Trophoblast cell (in vitro differentiated cells and primary cell): ENCODE data around the gene IVNS1ABP.

ENCODE experiments used
- DNase-seq, 2 donors: peaks; one replicate each; pipeline ENCODE4 v3.0.0-alpha.2; 2016
- H2AFZ ChIP-seq: 2 replicates; pipeline ENCODE4 v1.6.1; 2013; ENCODE audit warnings: low read length, moderate library complexity, mild to moderate bottlenecking; ENCODE audit not compliant: insufficient read depth, poor library complexity
- H2AK5ac ChIP-seq: 2 replicates; pipeline ENCODE4 v1.6.1; 2013; ENCODE audit warnings: mild to moderate bottlenecking, low read length
- H2BK120ac ChIP-seq: 2 replicates; pipeline ENCODE4 v1.6.1; 2013; ENCODE audit warnings: low read length, mild to moderate bottlenecking, moderate library complexity; ENCODE audit not compliant: insufficient read depth, poor library complexity
- H2BK12ac ChIP-seq: 2 replicates; pipeline ENCODE4 v1.6.1; 2013; ENCODE audit warnings: mild to moderate bottlenecking, low read length, moderate library complexity
- H2BK5ac ChIP-seq: 2 replicates; pipeline ENCODE4 v1.6.1; 2013; ENCODE audit warnings: low read length, low read depth, moderate library complexity, mild to moderate bottlenecking; ENCODE audit not compliant: poor library complexity
- H3K14ac ChIP-seq: 2 replicates; pipeline ENCODE4 v1.6.1; 2013; ENCODE audit warnings: mild to moderate bottlenecking, low read length
- H3K18ac ChIP-seq: 2 replicates; pipeline ENCODE4 v1.6.1; 2013; ENCODE audit warnings: mild to moderate bottlenecking, low read length
- H3K23ac ChIP-seq: 2 replicates; pipeline ENCODE4 v1.6.1; 2013; ENCODE audit warnings: low read length
- H3K27ac ChIP-seq: 2 replicates; pipeline ENCODE4 v1.5.1; 2013; ENCODE audit warnings: low read depth, mild to moderate bottlenecking, inconsistent platforms, low read length, moderate library complexity
- H3K27me3 ChIP-seq: 2 replicates; pipeline ENCODE4 v1.6.1; 2013; ENCODE audit warnings: inconsistent platforms, mild to moderate bottlenecking, low read length, moderate library complexity; ENCODE audit not compliant: insufficient read depth
- H3K36me3 ChIP-seq, 2 experiments: 1 replicate in 1 of 2; 2 replicates in 1 of 2; pipeline ENCODE4 v1.6.1; 2013; ENCODE audit warnings: low read length in 2 of 2, mild to moderate bottlenecking in 2 of 2, moderate library complexity in 1 of 2; ENCODE audit not compliant: insufficient read depth in 2 of 2, control insufficient read depth in 1 of 2
- H3K4ac ChIP-seq: 2 replicates; pipeline ENCODE4 v1.6.1; 2013; ENCODE audit warnings: low read depth, mild to moderate bottlenecking, low read length, moderate library complexity
- H3K4me1 ChIP-seq, 2 experiments: 1 replicate in 1 of 2; 2 replicates in 1 of 2; pipeline ENCODE4 v1.6.1; 2013; ENCODE audit warnings: low read length in 2 of 2, mild to moderate bottlenecking in 2 of 2, moderate library complexity in 1 of 2; ENCODE audit not compliant: insufficient read depth in 2 of 2, control insufficient read depth in 1 of 2
- H3K4me2 ChIP-seq: 2 replicates; pipeline ENCODE4 v1.6.1; 2013; ENCODE audit warnings: inconsistent platforms, mild to moderate bottlenecking, low read length, moderate library complexity
- H3K4me3 ChIP-seq: 2 replicates; pipeline ENCODE4 v1.5.1; 2013; ENCODE audit warnings: mild to moderate bottlenecking, low read depth, low read length, inconsistent platforms
- H3K79me1 ChIP-seq: one replicate; pipeline ENCODE4 v1.6.1; 2013; ENCODE audit warnings: low read length
- H3K79me2 ChIP-seq: 2 replicates; pipeline ENCODE4 v1.6.1; 2013; ENCODE audit warnings: low read length, mild to moderate bottlenecking; ENCODE audit not compliant: control insufficient read depth, insufficient read depth, poor library complexity
- H3K9ac ChIP-seq: 2 replicates; pipeline ENCODE4 v1.6.1; 2013; ENCODE audit warnings: mild to moderate bottlenecking, low read length
- H3K9me3 ChIP-seq: 2 replicates; pipeline ENCODE4 v1.6.1; 2013; ENCODE audit warnings: low read depth, mild to moderate bottlenecking, control low read depth, inconsistent platforms, low read length; ENCODE audit not compliant: insufficient read depth
- H4K12ac ChIP-seq: 2 replicates; pipeline ENCODE4 v1.6.1; 2013; ENCODE audit warnings: low read depth, mild to moderate bottlenecking, low read length, moderate library complexity
- H4K8ac ChIP-seq: 2 replicates; pipeline ENCODE4 v1.6.1; 2013; ENCODE audit warnings: low read depth, mild to moderate bottlenecking, low read length, moderate library complexity
- H4K91ac ChIP-seq: one replicate; pipeline ENCODE4 v1.6.1; 2013; ENCODE audit warnings: low read depth, mild to moderate bottlenecking, low read length, moderate library complexity
- WGBS: extraction: QIAGEN DNeasy Blood & Tissue Kit; methylation state at CpG from one replicate; pipeline ENCODE4 v1.1.7; 2013; ENCODE audit warnings: missing lambda C conversion rate; ENCODE audit not compliant: insufficient read length, insufficient coverage; ENCODE audit errors: extremely low coverage; 5-methylcytosine and 5-hydroxymethylcytosine counted together

The IVNS1ABP gene

DNA sequence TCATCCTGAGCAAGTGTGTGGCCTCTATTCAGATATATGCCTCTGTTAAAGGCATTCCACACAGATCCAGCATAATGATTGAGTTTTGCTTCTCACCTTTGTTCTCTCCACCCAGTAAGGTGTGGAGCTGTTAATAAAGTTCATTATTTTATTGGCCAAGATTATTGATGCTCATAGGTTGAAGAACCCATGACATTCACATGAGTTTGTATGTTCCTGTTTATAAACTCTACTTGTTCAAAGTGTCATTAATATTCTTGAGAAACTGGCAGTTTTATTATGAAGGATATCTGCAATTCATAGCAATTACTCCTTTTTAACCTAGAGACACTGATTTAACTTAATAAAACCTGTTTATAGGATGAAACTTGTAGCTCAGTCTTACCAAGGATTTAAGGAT is 22.0 kb downstream of the IVNS1ABP start:
- Histone ChIP-seq H3K14ac (no peak overlapping the region), H3K9ac (no peak overlapping the region), H3K23ac (no peak overlapping the region), H3K18ac (no peak overlapping the region), H3K36me3 (peaks cover 5 to 23% of the 10 kb centered on the region in 2 experiments), H4K91ac (no peak overlapping the region), H3K27me3 (no peaks in the 10 kb centered on the region), H3K4me3 (no peak overlapping the region), H4K8ac (no peak overlapping the region), H3K79me2 (no peaks in the 10 kb centered on the region), H3K4me2 (no peak overlapping the region), H2AFZ (no peak overlapping the region), H2BK5ac (no peak overlapping the region), H2BK12ac (no peak overlapping the region), H3K4ac (no peak overlapping the region), H3K9me3 (no peaks in the 10 kb centered on the region), H2AK5ac (no peak overlapping the region), H4K12ac (no peak overlapping the region), H3K27ac (no peak overlapping the region), H3K4me1 (no peaks in the 10 kb centered on the region), H3K79me1 (no peaks in the 10 kb centered on the region), H2BK120ac (no peak overlapping the region)
- DNase-seq: no peak

DNA sequence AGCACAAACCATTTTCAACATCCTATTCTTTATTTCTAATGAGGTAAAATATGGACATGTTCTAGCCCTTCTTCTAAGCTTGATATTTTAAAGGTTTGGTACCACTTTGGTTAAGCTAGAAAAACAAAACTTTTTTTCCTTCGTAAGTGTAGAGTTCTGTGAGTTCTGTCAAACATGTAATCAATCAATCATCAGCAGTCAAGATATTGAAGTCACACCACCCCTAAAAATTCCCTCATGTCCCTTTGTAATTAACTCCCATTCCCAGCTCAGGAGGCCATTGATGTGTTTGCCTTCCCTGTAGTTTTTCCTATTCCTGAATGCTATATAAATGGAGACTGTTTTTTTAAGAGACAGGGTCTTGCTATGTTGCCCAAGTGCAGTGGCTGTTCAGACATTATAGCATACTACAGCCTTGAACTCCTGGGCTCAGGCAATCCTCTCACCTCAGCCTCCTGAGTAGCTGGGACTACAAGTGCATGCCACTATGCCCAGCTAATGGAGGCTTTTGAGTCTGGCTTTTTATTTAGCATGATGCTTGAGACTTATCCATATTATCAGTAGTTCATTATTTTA is 23.0 kb downstream of the IVNS1ABP start:
- WGBS: no CpG with 5 or more reads among the region's 1 CpG
- Histone ChIP-seq H2AFZ (no peak overlapping the region), H3K4me2 (no peak overlapping the region), H3K4ac (no peak overlapping the region), H3K36me3 (peaks cover 5 to 18% of the 10 kb centered on the region in 2 experiments), H3K79me2 (no peaks in the 10 kb centered on the region), H3K4me3 (no peak overlapping the region), H3K9me3 (no peaks in the 10 kb centered on the region), H4K12ac (peak overlapping the region; percentile 43), H2BK5ac (no peak overlapping the region), H3K14ac (no peak overlapping the region), H3K18ac (no peak overlapping the region), H3K23ac (no peak overlapping the region), H3K4me1 (no peaks in the 10 kb centered on the region), H3K9ac (no peak overlapping the region), H3K27me3 (no peaks in the 10 kb centered on the region), H2BK12ac (no peak overlapping the region), H4K91ac (no peak overlapping the region), H3K79me1 (no peaks in the 10 kb centered on the region), H2AK5ac (no peak overlapping the region), H3K27ac (peak overlapping the region; percentile 52), H2BK120ac (no peak overlapping the region), H4K8ac (no peak overlapping the region)
- DNase-seq: no peak

DNA sequence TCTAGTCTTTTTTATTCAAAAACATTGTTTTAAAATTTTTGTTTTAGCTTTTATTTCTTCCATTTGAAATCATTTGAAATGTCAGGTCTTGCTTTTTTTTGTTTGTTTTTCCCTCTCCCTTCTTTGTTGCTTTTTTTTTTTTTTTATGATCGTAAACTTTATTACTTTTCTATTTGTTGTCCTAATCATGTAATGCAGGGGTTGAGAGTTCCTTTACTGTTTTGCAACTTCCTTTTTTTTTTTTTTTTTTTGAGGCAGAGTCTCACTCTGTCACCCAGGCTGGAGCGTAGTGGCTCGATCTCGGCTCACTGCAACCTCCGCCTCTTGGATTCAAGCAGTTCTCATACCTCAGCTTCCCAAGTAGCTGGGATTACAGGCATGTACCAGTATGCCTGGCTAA is 24.8 kb downstream of the IVNS1ABP start:
- H3K79me2 ChIP-seq: no peaks in the 10 kb centered on the region
- H3K4me2 ChIP-seq: no peak overlapping the region
- no peaks in the 10 kb centered on the region for H3K4me1 ChIP-seq
- no peak overlapping the region for H2AK5ac ChIP-seq
- no peak overlapping the region for H3K9ac ChIP-seq
- no CpG with 5 or more reads among the region's 5 CpGs for WGBS
- H3K9me3 ChIP-seq: no peaks in the 10 kb centered on the region
- H3K27me3 ChIP-seq: no peaks in the 10 kb centered on the region
- no peak overlapping the region for H2BK5ac ChIP-seq
- peaks cover 2 to 10% of the 10 kb centered on the region in 2 experiments for H3K36me3 ChIP-seq
- H2AFZ ChIP-seq: no peak overlapping the region
- no peak overlapping the region for H4K91ac ChIP-seq
- H3K27ac ChIP-seq: no peak overlapping the region
- H2BK12ac ChIP-seq: no peak overlapping the region
- no peak overlapping the region for H3K4ac ChIP-seq
- no peak overlapping the region for H3K4me3 ChIP-seq
- no peak overlapping the region for H3K14ac ChIP-seq
- no peak overlapping the region for H2BK120ac ChIP-seq
- H3K18ac ChIP-seq: no peak overlapping the region
- H4K12ac ChIP-seq: no peak overlapping the region
- no peak overlapping the region for H4K8ac ChIP-seq
- no peak overlapping the region for H3K23ac ChIP-seq
- DNase-seq: no peak
- H3K79me1 ChIP-seq: no peaks in the 10 kb centered on the region

DNA sequence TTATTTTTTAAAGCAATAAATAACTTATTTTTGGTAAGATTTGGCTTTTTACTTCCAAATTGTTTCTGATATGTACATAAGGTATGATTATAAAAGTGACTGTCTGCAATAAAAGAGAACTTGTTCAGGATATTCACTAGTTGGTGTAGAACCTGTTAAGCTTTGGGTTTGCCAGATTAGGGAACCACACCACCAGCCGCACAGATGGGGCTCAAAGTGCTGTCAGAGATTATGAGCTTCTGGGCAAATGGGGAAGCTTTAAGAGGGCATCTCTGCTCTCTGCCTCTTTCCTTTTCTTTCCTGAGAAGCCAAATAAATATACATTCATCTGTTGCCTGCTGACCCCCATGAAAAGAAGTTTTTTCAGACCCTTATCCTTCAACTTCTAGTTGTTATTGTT is 25.4 kb downstream of the IVNS1ABP start:
- Histone ChIP-seq H3K27me3 (no peaks in the 10 kb centered on the region), H2BK5ac (no peak overlapping the region), H2AK5ac (no peak overlapping the region), H3K4me2 (no peak overlapping the region), H4K8ac (no peak overlapping the region), H3K9me3 (no peaks in the 10 kb centered on the region), H2BK12ac (no peak overlapping the region), H4K91ac (no peak overlapping the region), H3K23ac (no peak overlapping the region), H2BK120ac (no peak overlapping the region), H3K18ac (no peak overlapping the region), H4K12ac (no peak overlapping the region), H3K79me1 (no peaks in the 10 kb centered on the region), H3K4me3 (no peak overlapping the region), H3K4me1 (no peaks in the 10 kb centered on the region), H3K4ac (no peak overlapping the region), H3K36me3 (peaks cover 2 to 7% of the 10 kb centered on the region in 2 experiments), H3K27ac (no peak overlapping the region), H3K9ac (no peak overlapping the region), H3K14ac (no peak overlapping the region), H2AFZ (no peak overlapping the region), H3K79me2 (no peaks in the 10 kb centered on the region)
- no peak for DNase-seq
- WGBS: no CpG with 5 or more reads among the region's 1 CpG
